ENCODE measurements around the gene COX7A1.

COX7A1 gene

DNA sequence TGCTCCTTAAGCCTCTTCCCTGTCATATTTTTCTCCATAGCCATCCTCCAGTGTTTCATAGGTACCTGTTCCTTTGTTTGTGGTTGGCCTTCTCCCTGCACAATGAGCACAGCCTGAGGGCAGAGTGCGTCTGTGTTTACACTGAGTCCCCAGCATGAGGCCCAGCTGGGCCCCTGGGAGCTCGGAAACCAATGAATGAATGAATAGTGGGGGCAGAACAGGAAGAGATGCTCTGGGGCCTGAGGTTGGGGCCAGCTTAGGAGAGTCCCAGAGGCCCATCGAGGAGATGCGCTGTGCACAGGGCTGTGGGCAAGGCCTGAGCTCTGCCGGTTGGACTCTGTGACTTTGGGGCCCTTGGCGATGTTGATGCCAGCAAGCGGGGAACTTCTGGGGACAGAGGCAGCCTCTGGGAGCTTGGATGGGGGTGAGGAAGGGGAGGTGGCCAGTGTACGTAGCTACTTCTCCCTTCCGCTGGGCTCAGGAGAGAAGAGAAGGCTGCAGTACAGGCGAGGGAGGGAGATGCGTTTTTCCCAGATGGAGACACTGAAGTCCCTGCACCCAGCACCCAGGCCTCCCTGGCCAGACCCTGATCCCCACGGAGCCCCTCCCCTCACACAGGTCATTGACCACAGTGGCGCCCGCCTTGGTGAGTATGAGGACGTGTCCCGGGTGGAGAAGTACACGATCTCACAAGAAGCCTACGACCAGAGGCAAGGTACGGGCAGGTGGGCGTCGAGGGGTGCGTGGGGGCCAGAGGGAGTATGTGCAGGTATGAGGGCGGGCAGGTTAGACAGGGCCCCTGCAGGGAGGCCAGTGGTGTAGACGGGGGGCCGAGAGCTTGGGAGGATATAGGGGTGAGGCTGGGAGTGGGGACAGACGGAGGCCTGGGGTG lies 31.9 kb downstream of the COX7A1 start:
- no peak overlapping the region for H3K4me3 ChIP-seq (ENCODE audit: low read length)
- H3K4me1 ChIP-seq (ENCODE audit: control insufficient read depth, low read depth, low read length) = no peaks in the 10 kb centered on the region
- H3K36me3 ChIP-seq (ENCODE audit: control insufficient read depth, low read depth, low read length) = peaks cover 29% of the 10 kb centered on the region
- no peak overlapping the region for H3K9ac ChIP-seq (ENCODE audit: low read length)
- no peaks in the 10 kb centered on the region for H3K9me3 ChIP-seq (ENCODE audit: control insufficient read depth, low read depth, low read length)
- no peak overlapping the region for H3K27ac ChIP-seq (ENCODE audit: low read length)
- H3K27me3 ChIP-seq (ENCODE audit: control insufficient read depth, insufficient read depth, low read length) = no peaks in the 10 kb centered on the region

DNA sequence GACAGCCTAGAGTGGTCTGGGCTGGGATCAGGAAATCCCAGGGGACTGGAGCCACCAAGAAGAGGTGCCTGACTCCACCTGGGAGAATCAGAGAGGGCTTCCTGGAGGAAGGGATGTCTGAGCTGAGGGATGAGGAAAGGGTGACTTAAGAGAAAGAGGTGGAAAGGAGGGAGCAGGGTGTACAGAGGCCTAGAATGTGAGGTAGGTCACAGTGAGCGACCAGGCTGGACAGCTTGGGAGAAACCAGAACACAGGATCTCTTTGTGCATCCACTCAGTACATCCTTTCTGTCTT lies 36.0 kb downstream of the COX7A1 start:
- Histone ChIP-seq H3K4me3 (ENCODE audit: low read length) (peak overlapping the region; percentile 83), H3K9me3 (ENCODE audit: control insufficient read depth, low read depth, low read length) (no peaks in the 10 kb centered on the region), H3K27me3 (ENCODE audit: control insufficient read depth, insufficient read depth, low read length) (no peaks in the 10 kb centered on the region), H3K27ac (ENCODE audit: low read length) (no peak overlapping the region), H3K4me1 (ENCODE audit: control insufficient read depth, low read depth, low read length) (peaks cover 3% of the 10 kb centered on the region), H3K9ac (ENCODE audit: low read length) (no peak overlapping the region), H3K36me3 (ENCODE audit: control insufficient read depth, low read depth, low read length) (peaks cover 25% of the 10 kb centered on the region)

DNA sequence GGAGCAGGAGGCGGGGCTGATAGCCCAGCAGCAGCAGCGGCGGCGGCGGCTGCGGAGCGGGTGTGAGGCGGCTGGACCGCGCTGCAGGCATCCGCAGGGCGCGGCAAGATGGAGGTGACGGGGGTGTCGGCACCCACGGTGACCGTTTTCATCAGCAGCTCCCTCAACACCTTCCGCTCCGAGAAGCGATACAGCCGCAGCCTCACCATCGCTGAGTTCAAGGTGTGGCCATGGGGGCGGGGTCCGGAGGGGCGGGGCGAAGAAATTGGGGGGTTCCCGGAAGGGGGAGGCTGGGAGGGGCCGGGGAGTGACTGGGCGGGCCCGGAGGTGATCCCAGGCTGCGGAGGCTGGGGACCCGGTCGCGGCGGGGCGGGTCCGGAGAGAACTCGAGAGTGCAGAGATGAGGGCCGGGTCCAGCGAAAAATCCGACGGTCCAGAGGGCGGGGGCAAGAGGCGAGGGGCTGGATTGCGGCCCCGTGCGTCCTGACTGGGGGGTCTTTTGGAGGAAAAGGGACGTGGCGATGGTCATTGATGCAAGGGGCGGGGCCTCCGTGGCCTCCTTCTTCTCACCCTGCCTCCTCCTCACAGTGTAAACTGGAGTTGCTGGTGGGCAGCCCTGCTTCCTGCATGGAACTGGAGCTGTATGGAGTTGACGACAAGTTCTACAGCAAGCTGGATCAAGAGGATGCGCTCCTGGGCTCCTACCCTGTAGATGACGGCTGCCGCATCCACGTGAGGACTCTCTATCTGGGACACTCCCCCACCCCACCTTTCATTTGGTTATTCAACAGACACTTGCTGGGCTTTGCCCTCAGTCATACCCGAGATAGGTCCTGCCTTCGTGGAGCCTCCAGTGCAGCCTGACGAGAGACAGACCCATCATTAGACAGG lies 36.5 kb downstream of the COX7A1 start, which contains the start of gene TBCB:
Gene TBCB, plus strand, starts transcription at position 16 of the 891 bp plus-strand sequence. Its CDS starts 93 bp downstream, at position 109.
- Histone ChIP-seq H3K36me3 (ENCODE audit: control insufficient read depth, low read depth, low read length) (peaks cover 25% of the 10 kb centered on the region), H3K27ac (ENCODE audit: low read length) (peak within 1 kb of the TSS; percentile 86), H3K27me3 (ENCODE audit: control insufficient read depth, insufficient read depth, low read length) (no peaks in the 10 kb centered on the region), H3K4me1 (ENCODE audit: control insufficient read depth, low read depth, low read length) (peaks cover 6% of the 10 kb centered on the region), H3K4me3 (ENCODE audit: low read length) (peak within 1 kb of the TSS; percentile 83), H3K9ac (ENCODE audit: low read length) (peak within 1 kb of the TSS; percentile 83), H3K9me3 (ENCODE audit: control insufficient read depth, low read depth, low read length) (no peaks in the 10 kb centered on the region)

DNA sequence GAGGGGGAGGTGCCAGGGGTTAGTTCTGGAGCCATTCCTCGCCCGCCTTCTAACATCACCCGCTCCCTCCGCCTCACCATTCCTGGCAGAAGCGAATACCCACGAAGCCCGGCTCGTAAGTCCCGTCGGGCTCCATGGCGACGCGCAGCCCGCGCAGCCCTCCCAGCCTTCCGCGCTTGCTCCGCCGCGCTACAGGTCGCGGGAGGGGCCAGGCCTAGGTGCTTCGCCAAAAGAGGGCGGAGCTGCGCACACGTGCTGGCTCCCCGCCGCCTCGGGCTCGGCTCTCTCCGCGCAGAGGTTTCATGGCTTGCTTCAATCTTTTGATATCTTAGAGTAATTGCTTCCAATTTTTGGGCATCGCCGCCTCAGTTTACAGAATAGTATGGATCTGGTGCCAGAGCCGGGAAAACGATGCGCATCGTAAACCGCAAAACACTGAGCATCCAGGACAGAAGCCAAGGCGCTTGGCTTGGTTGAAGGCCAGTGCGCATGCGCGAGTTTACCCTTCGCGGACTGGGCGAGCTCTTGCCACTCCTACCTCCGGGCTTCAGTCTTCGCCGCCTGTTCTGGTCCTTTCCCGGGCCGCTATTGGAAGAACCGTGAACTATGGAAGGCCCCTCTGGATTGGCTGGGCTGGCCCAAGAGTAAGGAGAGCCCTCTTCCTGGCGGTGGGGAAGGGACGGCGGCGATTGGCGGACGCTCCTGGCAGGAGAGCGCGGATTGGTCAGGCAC lies 37.4 kb downstream of the COX7A1 start, which contains the start of gene POLR2I:
Gene POLR2I, minus strand, starts transcription at position 155 of the 732 bp plus-strand sequence. Its CDS starts 19 bp downstream, at position 136.
- Histone ChIP-seq H3K27ac (ENCODE audit: low read length) (peak within 1 kb of the TSS; percentile 86), H3K36me3 (ENCODE audit: control insufficient read depth, low read depth, low read length) (peaks cover 25% of the 10 kb centered on the region), H3K9ac (ENCODE audit: low read length) (peak within 1 kb of the TSS; percentile 83), H3K9me3 (ENCODE audit: control insufficient read depth, low read depth, low read length) (no peaks in the 10 kb centered on the region), H3K4me3 (ENCODE audit: low read length) (peak within 1 kb of the TSS; percentile 83), H3K4me1 (ENCODE audit: control insufficient read depth, low read depth, low read length) (peaks cover 6% of the 10 kb centered on the region), H3K27me3 (ENCODE audit: control insufficient read depth, insufficient read depth, low read length) (no peaks in the 10 kb centered on the region)

DNA sequence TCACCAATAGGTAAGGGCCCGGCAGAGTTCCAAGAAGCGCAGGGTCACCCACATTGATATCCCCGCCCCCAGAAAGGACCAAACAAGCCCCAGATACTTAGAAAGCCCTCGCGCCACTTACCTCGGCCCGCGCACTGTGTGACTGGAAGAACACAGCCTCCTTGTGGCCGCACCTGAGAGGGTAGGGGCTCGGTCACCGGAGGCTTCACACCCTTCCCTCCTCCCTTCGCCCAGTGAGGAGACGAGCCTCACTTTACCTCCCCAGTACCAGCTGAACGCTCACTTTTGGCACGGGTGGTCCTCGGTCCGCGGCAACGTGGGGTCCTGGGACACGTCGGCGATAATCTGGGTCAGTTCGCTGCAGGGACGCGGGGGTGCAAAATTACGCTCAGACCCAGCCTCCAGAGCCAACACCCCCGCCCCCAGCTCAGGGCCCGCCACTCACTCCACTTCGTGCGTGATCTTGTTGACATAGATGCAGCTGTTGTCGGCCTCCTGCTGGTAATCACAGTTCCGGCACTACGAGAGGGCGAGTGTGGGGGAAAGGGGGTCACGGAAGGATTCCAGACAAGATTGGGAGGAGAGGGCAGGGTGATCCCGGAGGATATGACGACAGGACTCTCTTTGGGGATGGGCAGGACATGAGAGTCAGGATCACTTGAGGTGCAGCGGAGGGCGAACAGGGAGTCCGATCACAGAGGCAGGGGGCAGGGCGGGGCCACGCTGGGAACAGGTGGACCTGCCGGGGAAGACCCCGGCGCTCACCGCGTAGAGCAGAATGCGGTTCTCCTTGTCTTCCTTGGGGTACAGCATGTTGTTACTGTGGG lies 38.1 kb downstream of the COX7A1 start:
- Histone ChIP-seq H3K9ac (ENCODE audit: low read length) (peak overlapping the region; percentile 83), H3K27me3 (ENCODE audit: control insufficient read depth, insufficient read depth, low read length) (no peaks in the 10 kb centered on the region), H3K4me1 (ENCODE audit: control insufficient read depth, low read depth, low read length) (peaks cover 6% of the 10 kb centered on the region), H3K9me3 (ENCODE audit: control insufficient read depth, low read depth, low read length) (no peaks in the 10 kb centered on the region), H3K36me3 (ENCODE audit: control insufficient read depth, low read depth, low read length) (peaks cover 20% of the 10 kb centered on the region), H3K27ac (ENCODE audit: low read length) (peak overlapping the region; percentile 46), H3K4me3 (ENCODE audit: low read length) (peak overlapping the region; percentile 83)

DNA sequence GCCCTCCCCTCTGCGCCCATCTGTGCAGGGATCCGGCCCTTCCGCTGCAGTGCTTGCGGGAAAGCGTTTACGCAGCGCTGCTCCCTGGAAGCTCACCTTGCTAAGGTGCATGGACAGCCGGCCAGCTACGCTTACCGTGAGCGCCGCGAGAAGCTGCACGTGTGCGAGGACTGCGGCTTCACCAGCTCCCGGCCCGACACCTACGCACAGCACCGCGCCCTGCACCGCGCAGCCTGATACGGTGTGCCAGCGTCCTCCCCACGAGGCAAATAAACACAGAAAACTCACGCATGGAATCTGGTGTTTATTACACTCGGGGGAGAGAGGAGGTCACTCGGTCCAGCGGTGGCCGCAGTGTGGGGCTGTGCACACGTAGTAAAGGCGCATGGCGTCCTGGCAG lies 38.8 kb downstream of the COX7A1 start:
- H3K4me3 ChIP-seq (ENCODE audit: low read length) = peak overlapping the region; percentile 83
- H3K9me3 ChIP-seq (ENCODE audit: control insufficient read depth, low read depth, low read length) = no peaks in the 10 kb centered on the region
- no peak overlapping the region for H3K9ac ChIP-seq (ENCODE audit: low read length)
- no peaks in the 10 kb centered on the region for H3K27me3 ChIP-seq (ENCODE audit: control insufficient read depth, insufficient read depth, low read length)
- peaks cover 6% of the 10 kb centered on the region for H3K4me1 ChIP-seq (ENCODE audit: control insufficient read depth, low read depth, low read length)
- H3K36me3 ChIP-seq (ENCODE audit: control insufficient read depth, low read depth, low read length) = peaks cover 19% of the 10 kb centered on the region
- H3K27ac ChIP-seq (ENCODE audit: low read length) = no peak overlapping the region

DNA sequence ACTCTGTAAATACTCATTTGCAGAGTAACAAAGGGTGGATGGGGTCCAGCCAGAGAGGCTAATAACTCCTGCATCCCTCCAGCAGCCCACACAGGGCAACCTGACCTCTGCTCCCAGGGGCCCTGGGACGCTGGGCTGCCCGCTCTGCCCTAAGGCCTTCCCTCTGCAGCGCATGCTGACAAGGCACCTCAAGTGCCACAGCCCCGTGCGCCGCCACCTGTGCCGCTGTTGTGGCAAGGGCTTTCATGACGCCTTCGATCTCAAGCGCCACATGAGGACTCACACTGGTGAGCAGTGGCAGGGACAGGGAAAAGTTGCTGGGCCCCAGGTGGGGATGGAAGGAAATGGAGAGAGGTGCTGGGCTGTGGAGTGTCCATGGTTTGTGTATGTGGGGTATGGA lies 39.6 kb downstream of the COX7A1 start:
- H3K9me3 ChIP-seq (ENCODE audit: control insufficient read depth, low read depth, low read length) = no peaks in the 10 kb centered on the region
- peaks cover 14% of the 10 kb centered on the region for H3K36me3 ChIP-seq (ENCODE audit: control insufficient read depth, low read depth, low read length)
- H3K4me1 ChIP-seq (ENCODE audit: control insufficient read depth, low read depth, low read length) = peaks cover 6% of the 10 kb centered on the region
- no peak overlapping the region for H3K27ac ChIP-seq (ENCODE audit: low read length)
- H3K9ac ChIP-seq (ENCODE audit: low read length) = no peak overlapping the region
- no peaks in the 10 kb centered on the region for H3K27me3 ChIP-seq (ENCODE audit: control insufficient read depth, insufficient read depth, low read length)
- no peak overlapping the region for H3K4me3 ChIP-seq (ENCODE audit: low read length)

DNA sequence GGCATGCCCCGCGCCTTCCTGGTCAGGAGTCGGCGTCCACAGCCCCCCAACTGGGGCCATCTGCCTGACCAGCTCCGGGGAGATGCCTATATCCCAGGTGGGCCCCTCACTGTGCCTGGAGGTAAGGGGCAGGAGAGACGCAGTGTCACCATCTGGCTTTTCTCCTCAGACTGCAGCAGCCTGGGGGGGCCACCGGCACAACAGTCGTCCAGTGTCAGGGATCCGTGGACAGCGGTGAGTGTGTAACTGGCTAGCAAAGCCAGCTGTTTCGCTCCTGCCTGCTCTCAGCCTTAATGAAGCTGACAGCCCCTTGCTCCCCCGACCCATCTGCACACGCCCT lies 41.1 kb downstream of the COX7A1 start:
- no peak overlapping the region for H3K9ac ChIP-seq (ENCODE audit: low read length)
- peaks cover 6% of the 10 kb centered on the region for H3K4me1 ChIP-seq (ENCODE audit: control insufficient read depth, low read depth, low read length)
- H3K27me3 ChIP-seq (ENCODE audit: control insufficient read depth, insufficient read depth, low read length) = no peaks in the 10 kb centered on the region
- H3K27ac ChIP-seq (ENCODE audit: low read length) = no peak overlapping the region
- H3K9me3 ChIP-seq (ENCODE audit: control insufficient read depth, low read depth, low read length) = no peaks in the 10 kb centered on the region
- H3K36me3 ChIP-seq (ENCODE audit: control insufficient read depth, low read depth, low read length) = peaks cover 8% of the 10 kb centered on the region
- H3K4me3 ChIP-seq (ENCODE audit: low read length) = no peak overlapping the region

DNA sequence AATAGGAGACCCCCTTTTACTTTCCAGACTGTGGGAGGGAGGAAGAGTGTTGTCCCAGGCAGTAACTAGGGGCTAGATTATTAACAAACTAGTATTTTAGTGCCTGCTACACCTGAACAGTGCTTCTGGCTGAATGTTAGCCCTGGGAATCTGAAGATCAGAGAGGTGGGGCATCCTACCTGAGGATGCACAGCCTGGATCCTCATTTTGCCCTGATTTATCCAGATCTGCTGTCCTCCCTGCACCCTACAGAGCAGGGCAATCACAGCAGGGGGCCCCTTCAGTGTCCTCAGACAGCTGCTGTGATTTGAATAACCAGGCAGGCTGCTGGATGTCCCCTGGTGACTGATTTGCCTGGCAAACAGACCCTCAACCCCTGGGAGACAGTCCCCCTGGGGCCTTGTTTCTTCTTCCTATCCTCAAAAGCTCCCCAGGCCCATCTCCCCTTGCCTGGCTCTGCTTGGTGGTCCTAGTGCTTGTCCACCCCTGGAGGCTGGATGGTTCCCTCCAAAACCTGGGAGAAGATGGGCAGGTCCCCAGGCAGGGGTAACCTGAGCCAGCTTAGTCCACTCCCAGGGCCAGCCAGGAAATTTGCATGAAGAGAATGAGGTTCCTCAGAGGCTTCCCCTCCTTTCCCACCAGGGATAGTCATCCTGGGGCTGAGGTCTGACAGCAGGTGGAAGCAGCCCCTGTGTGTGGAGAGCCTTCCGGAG lies 41.6 kb downstream of the COX7A1 start, which contains the start of gene OVOL3:
Gene OVOL3, plus strand, starts transcription at position 657 of the 713 bp plus-strand sequence. CDS start 60 bp downstream, outside the sequence.
- H3K27ac ChIP-seq (ENCODE audit: low read length) = no peak within 1 kb of the TSS
- no peak within 1 kb of the TSS for H3K9ac ChIP-seq (ENCODE audit: low read length)

DNA sequence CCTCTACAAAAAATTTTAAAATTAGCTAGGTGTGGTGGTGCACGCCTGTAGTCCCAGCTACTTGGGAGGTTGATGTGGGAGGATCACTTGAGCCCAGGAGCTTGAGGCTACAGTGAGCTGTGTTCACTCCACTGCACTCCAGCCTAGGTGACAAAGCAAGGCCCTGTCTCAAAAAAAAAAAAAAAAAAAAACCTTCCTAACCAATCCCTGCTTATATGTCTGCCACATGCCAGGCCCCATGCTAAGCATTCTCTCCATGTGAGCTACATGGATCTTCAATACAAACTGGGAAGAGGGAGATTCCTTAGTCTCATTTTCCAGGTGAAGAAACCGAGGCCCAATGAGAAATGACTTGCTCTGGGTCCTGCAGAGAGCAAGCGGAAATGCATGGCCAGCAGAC lies 43.6 kb downstream of the COX7A1 start:
- peaks cover 23% of the 10 kb centered on the region for H3K36me3 ChIP-seq (ENCODE audit: control insufficient read depth, low read depth, low read length)
- H3K4me3 ChIP-seq (ENCODE audit: low read length) = no peak overlapping the region
- H3K27me3 ChIP-seq (ENCODE audit: control insufficient read depth, insufficient read depth, low read length) = no peaks in the 10 kb centered on the region
- H3K9me3 ChIP-seq (ENCODE audit: control insufficient read depth, low read depth, low read length) = no peaks in the 10 kb centered on the region
- H3K27ac ChIP-seq (ENCODE audit: low read length) = no peak overlapping the region
- peaks cover 6% of the 10 kb centered on the region for H3K4me1 ChIP-seq (ENCODE audit: control insufficient read depth, low read depth, low read length)
- no peak overlapping the region for H3K9ac ChIP-seq (ENCODE audit: low read length)

More for the DNA sequence above, 41.6 kb downstream of the COX7A1 start, which contains the start of gene OVOL3:
- H3K27me3 ChIP-seq (ENCODE audit: control insufficient read depth, insufficient read depth, low read length) = no peaks in the 10 kb centered on the region
- peaks cover 6% of the 10 kb centered on the region for H3K4me1 ChIP-seq (ENCODE audit: control insufficient read depth, low read depth, low read length)
- H3K4me3 ChIP-seq (ENCODE audit: low read length) = no peak within 1 kb of the TSS
- no peaks in the 10 kb centered on the region for H3K9me3 ChIP-seq (ENCODE audit: control insufficient read depth, low read depth, low read length)
- peaks cover 8% of the 10 kb centered on the region for H3K36me3 ChIP-seq (ENCODE audit: control insufficient read depth, low read depth, low read length)

All from iPS-18a (cell line).